OCI-LY7 (cell line): Measurements from ENCODE around the gene OTOG.

Experiments
- EZH2phosphoT487 ChIP-seq: fragments of 200-600 bp; sonication (generic); IDR thresholded peaks from 2 replicates; pipeline ENCODE4 v1.6.1; 2018; ENCODE audit warnings: low read depth, borderline replicate concordance, mild to moderate bottlenecking, mixed run types, antibody characterized with exemption, low read length, moderate library complexity, mixed read lengths
- TF ChIP-seq, protein P1 (sequence below): fragments of 200-600 bp; sonication (generic); conservative IDR thresholded peaks from 2 replicates; pipeline ENCODE4 v1.5.1; 2014; ENCODE audit warnings: mild to moderate bottlenecking, antibody characterized with exemption, low read length, moderate library complexity, mixed read lengths

DNA sequence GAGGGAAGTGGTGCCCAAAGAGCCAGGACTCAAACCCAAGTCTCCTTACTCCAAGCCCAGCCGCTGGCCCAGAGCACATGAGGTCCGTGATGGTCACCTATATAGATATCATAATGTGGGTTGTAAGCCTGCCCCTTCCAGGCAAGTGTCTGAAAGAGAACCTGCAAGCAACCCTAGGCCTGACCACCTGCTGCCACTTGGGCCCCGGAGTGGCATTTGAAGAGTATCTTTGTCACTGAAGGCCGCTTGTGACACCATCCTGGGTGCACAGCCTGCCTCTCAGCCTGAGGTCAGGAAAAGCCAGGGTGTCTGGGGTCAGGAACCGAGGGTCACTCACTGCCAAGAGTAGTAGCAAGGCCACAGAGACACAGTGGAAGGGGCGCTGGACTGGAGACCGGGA is 32.4 kb downstream of the OTOG start:
- TF ChIP-seq, protein P1, sequence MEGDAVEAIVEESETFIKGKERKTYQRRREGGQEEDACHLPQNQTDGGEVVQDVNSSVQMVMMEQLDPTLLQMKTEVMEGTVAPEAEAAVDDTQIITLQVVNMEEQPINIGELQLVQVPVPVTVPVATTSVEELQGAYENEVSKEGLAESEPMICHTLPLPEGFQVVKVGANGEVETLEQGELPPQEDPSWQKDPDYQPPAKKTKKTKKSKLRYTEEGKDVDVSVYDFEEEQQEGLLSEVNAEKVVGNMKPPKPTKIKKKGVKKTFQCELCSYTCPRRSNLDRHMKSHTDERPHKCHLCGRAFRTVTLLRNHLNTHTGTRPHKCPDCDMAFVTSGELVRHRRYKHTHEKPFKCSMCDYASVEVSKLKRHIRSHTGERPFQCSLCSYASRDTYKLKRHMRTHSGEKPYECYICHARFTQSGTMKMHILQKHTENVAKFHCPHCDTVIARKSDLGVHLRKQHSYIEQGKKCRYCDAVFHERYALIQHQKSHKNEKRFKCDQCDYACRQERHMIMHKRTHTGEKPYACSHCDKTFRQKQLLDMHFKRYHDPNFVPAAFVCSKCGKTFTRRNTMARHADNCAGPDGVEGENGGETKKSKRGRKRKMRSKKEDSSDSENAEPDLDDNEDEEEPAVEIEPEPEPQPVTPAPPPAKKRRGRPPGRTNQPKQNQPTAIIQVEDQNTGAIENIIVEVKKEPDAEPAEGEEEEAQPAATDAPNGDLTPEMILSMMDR: no peak
- no peak for TF ChIP-seq EZH2phosphoT487
